Mesenchymal stem cell (in vitro differentiated cells and primary cell): Measurements from ENCODE around the gene BBX.
"Not testable (repeated sequence)": the region's sequence is repeated elsewhere in the genome, so short reads cannot be mapped to it uniquely, and the experiment has no call there.

Source experiments
- DNase-seq: peaks from one replicate; pipeline ENCODE4 v3.0.0-alpha.2; 2013
- H2AFZ ChIP-seq: one replicate; pipeline ENCODE4 v1.6.1; 2013; ENCODE audit warnings: low read depth, mild to moderate bottlenecking, control low read depth, inconsistent platforms, low read length, moderate library complexity
- H2AK5ac ChIP-seq: 2 replicates; pipeline ENCODE4 v1.6.1; 2013; ENCODE audit warnings: low read length, moderate library complexity, mild to moderate bottlenecking, inconsistent platforms; ENCODE audit not compliant: severe bottlenecking
- H2BK120ac ChIP-seq: one replicate; pipeline ENCODE4 v1.6.1; 2013; ENCODE audit warnings: low read depth, mild to moderate bottlenecking, inconsistent platforms, low read length, moderate library complexity
- H2BK12ac ChIP-seq, 2 experiments: one replicate each; pipeline ENCODE4 v1.6.1; 2013; ENCODE audit warnings: inconsistent platforms in 2 of 2, low read length in 2 of 2, mild to moderate bottlenecking in 2 of 2, moderate library complexity in 2 of 2, control low read depth in 1 of 2
- H2BK15ac ChIP-seq: one replicate; pipeline ENCODE4 v1.6.1; 2013; ENCODE audit warnings: mild to moderate bottlenecking, low read depth, inconsistent platforms; ENCODE audit not compliant: poor library complexity, severe bottlenecking
- H2BK5ac ChIP-seq: 2 replicates; pipeline ENCODE4 v1.6.1; 2013; ENCODE audit warnings: low read depth, mild to moderate bottlenecking, low read length, control low read depth, inconsistent platforms; ENCODE audit not compliant: poor library complexity, severe bottlenecking
- H3K14ac ChIP-seq, 2 experiments: one replicate each; pipeline ENCODE4 v1.6.1; 2013; ENCODE audit warnings: inconsistent platforms in 2 of 2, low read length in 2 of 2, control low read depth in 1 of 2, mild to moderate bottlenecking in 1 of 2, moderate library complexity in 1 of 2
- H3K18ac ChIP-seq, 2 experiments: one replicate each; pipeline ENCODE4 v1.6.1; 2013; ENCODE audit warnings: inconsistent platforms in 2 of 2, low read length in 2 of 2, control low read depth in 1 of 2, low read depth in 1 of 2, mild to moderate bottlenecking in 1 of 2
- H3K23ac ChIP-seq, 2 experiments: one replicate each; pipeline ENCODE4 v1.6.1; 2013; ENCODE audit warnings: inconsistent platforms in 2 of 2, low read length in 2 of 2, mild to moderate bottlenecking in 2 of 2, moderate library complexity in 2 of 2, control low read depth in 1 of 2
- H3K27ac ChIP-seq: 2 replicates; pipeline ENCODE4 v1.5.1; 2013; ENCODE audit warnings: mild to moderate bottlenecking, moderate library complexity, low read length, control low read depth, inconsistent platforms; ENCODE audit not compliant: poor library complexity, severe bottlenecking
- H3K27me3 ChIP-seq, 2 experiments: 2 replicates each; pipeline versions ENCODE4 v1.6.1 to v1.7.0; 2013; ENCODE audit warnings: low read length in 2 of 2, mild to moderate bottlenecking in 2 of 2, moderate library complexity in 2 of 2, control low read depth in 1 of 2, inconsistent platforms in 1 of 2; ENCODE audit not compliant: control insufficient read depth in 1 of 2, insufficient read depth in 1 of 2
- H3K36me3 ChIP-seq, 2 experiments: 2 replicates each; pipeline versions ENCODE4 v1.6.1 to v1.7.0; 2013; ENCODE audit warnings: low read length in 2 of 2, control low read depth in 1 of 2, inconsistent platforms in 1 of 2, low read depth in 1 of 2, mild to moderate bottlenecking in 1 of 2; ENCODE audit not compliant: insufficient read depth in 2 of 2, control insufficient read depth in 1 of 2
- H3K4ac ChIP-seq, 2 experiments: one replicate each; pipeline ENCODE4 v1.6.1; 2013; ENCODE audit warnings: inconsistent platforms in 2 of 2, low read length in 2 of 2, mild to moderate bottlenecking in 2 of 2, moderate library complexity in 2 of 2, control low read depth in 1 of 2, low read depth in 1 of 2
- H3K4me1 ChIP-seq: 2 replicates; pipeline ENCODE4 v1.6.1; 2013; ENCODE audit warnings: low read depth, low read length, control low read depth; ENCODE audit not compliant: control insufficient read depth, insufficient read depth
- H3K4me2 ChIP-seq: 2 replicates; pipeline ENCODE4 v1.6.1; 2013; ENCODE audit warnings: low read length, mild to moderate bottlenecking, inconsistent platforms; ENCODE audit not compliant: poor library complexity, severe bottlenecking
- H3K4me3 ChIP-seq, 2 experiments: 2 replicates each; pipeline versions ENCODE4 v1.5.1 to v1.7.0; 2013; ENCODE audit warnings: low read length in 2 of 2, mild to moderate bottlenecking in 2 of 2, control low read depth in 1 of 2, low read depth in 1 of 2; ENCODE audit not compliant: insufficient read depth in 1 of 2
- H3K79me1 ChIP-seq: replicated peaks from 2 replicates; pipeline ENCODE4 v1.6.1; 2013; ENCODE audit warnings: mild to moderate bottlenecking, control low read depth, low read length, inconsistent platforms; ENCODE audit not compliant: poor library complexity, severe bottlenecking
- H3K9ac ChIP-seq: 2 replicates; pipeline ENCODE4 v1.7.0; 2013; ENCODE audit warnings: mild to moderate bottlenecking, low read length, moderate library complexity
- H3K9me3 ChIP-seq: 2 replicates; pipeline ENCODE4 v1.7.0; 2013; ENCODE audit warnings: mild to moderate bottlenecking, low read length; ENCODE audit not compliant: control insufficient read depth
- H4K8ac ChIP-seq: one replicate; pipeline ENCODE4 v1.6.1; 2013; ENCODE audit warnings: inconsistent platforms, mild to moderate bottlenecking, low read length, moderate library complexity
- H4K91ac ChIP-seq: one replicate; pipeline ENCODE4 v1.6.1; 2013; ENCODE audit warnings: mild to moderate bottlenecking, low read length, inconsistent platforms
- WGBS: methylation state at CpG from one replicate; pipeline ENCODE4 v1.1.7; 2013; ENCODE audit warnings: mixed read lengths; 5-methylcytosine and 5-hydroxymethylcytosine counted together

BBX gene

DNA sequence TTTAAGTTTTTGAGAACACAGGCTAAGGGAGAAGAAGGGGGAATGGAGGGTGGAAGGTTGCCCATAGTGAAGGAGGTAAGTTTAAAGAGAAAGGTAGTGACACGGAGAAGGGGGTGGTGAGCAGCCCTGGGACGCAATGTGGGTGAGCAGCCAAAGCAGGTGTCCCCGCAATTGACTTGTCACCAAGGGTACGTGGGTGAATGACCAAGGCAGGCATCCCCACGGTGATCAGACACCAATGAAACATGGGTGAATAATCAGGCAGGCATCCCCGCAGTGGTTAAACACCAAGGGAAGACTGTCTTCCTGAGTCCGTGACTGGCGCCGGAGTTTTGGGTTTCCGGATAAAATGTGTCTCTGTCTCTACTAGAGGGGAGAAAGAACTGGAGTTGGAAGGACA is 48.3 kb downstream of the BBX start:
- 94% methylated on average over 10 of the region's 10 CpGs for WGBS
- not testable (repeated sequence) for H3K23ac ChIP-seq

GRCh38 chr3:107571492-107571891 is 48.7 kb downstream of the BBX start:
- H3K14ac ChIP-seq, H3K4ac ChIP-seq, H3K18ac ChIP-seq, H3K9ac ChIP-seq, H3K4me2 ChIP-seq, H3K36me3 ChIP-seq, H2BK15ac ChIP-seq, H2AFZ ChIP-seq, DNase-seq, H4K8ac ChIP-seq, H3K9me3 ChIP-seq, H3K4me1 ChIP-seq, H3K27me3 ChIP-seq, H2BK120ac ChIP-seq, H4K91ac ChIP-seq, H3K4me3 ChIP-seq, H2BK5ac ChIP-seq, H2AK5ac ChIP-seq, H2BK12ac ChIP-seq, H3K27ac ChIP-seq, H3K23ac ChIP-seq: not testable (repeated sequence)
- peaks cover 21% of the 10 kb centered on the region for H3K79me1 ChIP-seq
- 95% methylated on average over 9 of the region's 9 CpGs for WGBS

More for the DNA sequence above, 48.3 kb downstream of the BBX start:
- H3K18ac ChIP-seq, H2AK5ac ChIP-seq, H3K4me2 ChIP-seq, H2AFZ ChIP-seq, H3K27ac ChIP-seq, H2BK120ac ChIP-seq, H4K91ac ChIP-seq, H2BK5ac ChIP-seq, H3K36me3 ChIP-seq, H2BK15ac ChIP-seq, H2BK12ac ChIP-seq, H3K4ac ChIP-seq, H3K27me3 ChIP-seq, H3K4me1 ChIP-seq, DNase-seq, H3K14ac ChIP-seq, H4K8ac ChIP-seq, H3K9ac ChIP-seq, H3K9me3 ChIP-seq, H3K4me3 ChIP-seq: not testable (repeated sequence)
- H3K79me1 ChIP-seq = peaks cover 21% of the 10 kb centered on the region

GRCh38 chr3:107574650-107575049 is 51.9 kb downstream of the BBX start:
- Histone ChIP-seq H2BK120ac (no peak overlapping the region), H3K27ac (no peak overlapping the region), H4K91ac (no peak overlapping the region), H3K4me3 (no peak overlapping the region), H2AK5ac (no peak overlapping the region), H3K14ac (no peak overlapping the region), H3K4me2 (no peak overlapping the region), H3K9me3 (no peaks in the 10 kb centered on the region), H3K36me3 (no peaks in the 10 kb centered on the region), H3K4me1 (no peaks in the 10 kb centered on the region), H2BK12ac (no peak overlapping the region), H3K4ac (no peak overlapping the region), H4K8ac (no peak overlapping the region), H3K79me1 (peaks cover 28% of the 10 kb centered on the region), H2BK5ac (no peak overlapping the region), H2AFZ (no peak overlapping the region), H3K27me3 (no peaks in the 10 kb centered on the region), H3K9ac (no peak overlapping the region), H2BK15ac (no peak overlapping the region), H3K23ac (no peak overlapping the region), H3K18ac (no peak overlapping the region)
- peak; percentile 58 for DNase-seq

DNA sequence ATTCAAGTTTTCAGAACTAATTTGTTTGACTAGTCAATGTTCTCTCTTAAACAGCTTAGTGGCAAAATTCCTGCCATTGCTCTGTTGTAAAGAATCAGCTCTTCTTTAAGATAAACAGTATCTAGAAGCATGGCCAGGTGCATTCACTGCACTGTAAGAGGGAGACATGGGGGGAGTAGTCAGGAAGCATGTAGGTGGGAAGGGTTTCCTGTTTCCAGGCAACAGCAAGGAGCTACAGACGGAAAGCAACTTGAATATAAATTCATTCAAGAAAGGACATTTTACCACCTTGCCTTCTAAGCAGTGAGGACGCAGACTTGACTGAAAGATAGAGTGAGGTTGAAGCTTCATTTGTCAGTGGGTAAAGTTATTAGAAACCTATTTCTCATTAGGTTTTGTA is 55.3 kb downstream of the BBX start:
- no peak for DNase-seq
- Histone ChIP-seq H3K23ac (no peak overlapping the region), H3K9me3 (no peaks in the 10 kb centered on the region), H3K18ac (no peak overlapping the region), H3K4ac (no peak overlapping the region), H3K9ac (no peak overlapping the region), H3K79me1 (peaks cover 13% of the 10 kb centered on the region), H3K36me3 (no peaks in the 10 kb centered on the region), H2BK15ac (no peak overlapping the region), H2AFZ (no peak overlapping the region), H3K4me1 (no peaks in the 10 kb centered on the region), H2BK5ac (no peak overlapping the region), H2BK12ac (no peak overlapping the region), H2BK120ac (no peak overlapping the region), H3K27ac (no peak overlapping the region), H2AK5ac (no peak overlapping the region), H3K27me3 (no peaks in the 10 kb centered on the region), H4K8ac (no peak overlapping the region), H3K4me3 (no peak overlapping the region), H4K91ac (no peak overlapping the region), H3K14ac (no peak overlapping the region), H3K4me2 (no peak overlapping the region)
- WGBS = 100% methylated on average over 1 of the region's 2 CpGs
